HG03378 (cell line): ENCODE data around the gene GOLPH3.
A peak's percentile ranks its signal among the peaks of the same experiment; 100 is the strongest.
"Not testable (repeated sequence)": the region's sequence is repeated elsewhere in the genome, so short reads cannot be mapped to it uniquely, and the experiment has no call there.

ENCODE experiments used
- ATAC-seq: cut with Tn5 transposase; IDR thresholded peaks from one replicate; pipeline ENCODE4 v1.9.1; 2021; ENCODE audit warnings: mild to moderate bottlenecking, moderate library complexity; ENCODE audit not compliant: unreplicated experiment

The GOLPH3 gene

GRCh38 chr5:32174011-32174870 lies at the start of gene GOLPH3:
GOLPH3 (minus strand) TSS chr5:32174319; CDS start chr5:32174034, 285 bp downstream.
- peak; percentile 74 for ATAC-seq

- no peak for ATAC-seq
Observed at GRCh38 chr5:32222723-32223470, 48.8 kb upstream of the GOLPH3 start.

GRCh38 chr5:32217886-32218396 lies 43.8 kb upstream of the GOLPH3 start:
- ATAC-seq, result no peak

GRCh38 chr5:32214344-32214743 lies 40.2 kb upstream of the GOLPH3 start:
- not testable (repeated sequence) for ATAC-seq

- ATAC-seq, result no peak
Observed at GRCh38 chr5:32210151-32210550, 36.0 kb upstream of the GOLPH3 start.

- ATAC-seq, result not testable (repeated sequence)
Observed at GRCh38 chr5:32208837-32209236, 34.7 kb upstream of the GOLPH3 start.

GRCh38 chr5:32207355-32207634 lies 33.2 kb upstream of the GOLPH3 start:
- ATAC-seq, result no peak

GRCh38 chr5:32206509-32207354 lies 32.6 kb upstream of the GOLPH3 start:
- no peak for ATAC-seq

- ATAC-seq, result no peak
Observed at GRCh38 chr5:32206053-32206452, 31.9 kb upstream of the GOLPH3 start.

GRCh38 chr5:32202394-32202793 lies 28.3 kb upstream of the GOLPH3 start:
- ATAC-seq, result no peak

GRCh38 chr5:32201122-32201753 lies 27.1 kb upstream of the GOLPH3 start:
- ATAC-seq, result no peak

GRCh38 chr5:32197032-32197431 lies 22.9 kb upstream of the GOLPH3 start:
- ATAC-seq, result no peak

GRCh38 chr5:32195265-32195664 lies 21.1 kb upstream of the GOLPH3 start:
- no peak for ATAC-seq

- ATAC-seq, result peak; percentile 87
Observed at GRCh38 chr5:32193591-32193990, 19.5 kb upstream of the GOLPH3 start.

GRCh38 chr5:32190095-32190494 lies 16.0 kb upstream of the GOLPH3 start:
- ATAC-seq, result no peak

GRCh38 chr5:32187675-32188074 lies 13.6 kb upstream of the GOLPH3 start:
- no peak for ATAC-seq

GRCh38 chr5:32182463-32183063 lies 8.4 kb upstream of the GOLPH3 start:
- peak; percentile 86 for ATAC-seq

- ATAC-seq, result no peak
Observed at GRCh38 chr5:32173267-32174010, 680 bp downstream of the GOLPH3 start.

- no peak for ATAC-seq
Observed at GRCh38 chr5:32172923-32173266, 1.2 kb downstream of the GOLPH3 start.
